ENCODE data around the gene TFAM.

The TFAM gene

DNA sequence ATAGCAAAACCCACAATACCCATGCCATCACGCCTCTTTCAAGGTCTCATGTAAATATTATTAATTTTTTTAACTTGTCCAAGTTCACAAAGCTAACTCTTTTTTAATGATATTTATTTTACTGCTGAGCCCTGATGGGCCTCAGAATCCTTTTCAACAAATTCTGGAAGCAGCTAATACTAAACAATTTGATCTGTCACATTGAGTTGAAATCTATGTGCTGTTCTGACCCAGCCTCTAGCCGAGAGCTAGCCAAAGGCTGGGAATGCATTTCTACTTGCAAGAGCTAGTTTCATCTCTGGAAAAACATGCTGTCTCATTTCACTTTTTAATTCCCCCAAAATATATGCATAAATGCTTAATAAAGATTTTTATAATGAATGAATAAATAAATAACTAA, 47.9 kb downstream of the TFAM start:
- DNase-seq (ENCODE audit: low read depth in 2 of 2): no peak

DNA sequence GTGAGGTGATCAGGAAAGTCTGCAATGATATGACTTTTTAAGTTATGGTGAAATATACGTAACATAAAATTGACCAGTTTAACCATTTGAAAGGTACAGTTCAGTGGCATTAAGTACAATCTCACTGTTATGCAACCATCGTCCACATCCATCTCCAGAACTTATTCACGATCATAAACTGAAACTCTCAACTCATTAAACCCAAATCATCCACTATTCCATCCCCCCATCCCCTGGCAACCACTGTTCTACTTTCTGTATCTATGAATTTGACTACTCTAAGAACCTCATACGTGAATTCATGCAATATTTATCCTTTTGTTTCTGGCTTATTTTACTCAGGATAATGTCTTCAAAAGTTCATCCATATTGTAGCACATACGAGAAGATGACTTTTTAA, 48.4 kb downstream of the TFAM start:
- DNase-seq (ENCODE audit: low read depth in 2 of 2): no peak

DNA sequence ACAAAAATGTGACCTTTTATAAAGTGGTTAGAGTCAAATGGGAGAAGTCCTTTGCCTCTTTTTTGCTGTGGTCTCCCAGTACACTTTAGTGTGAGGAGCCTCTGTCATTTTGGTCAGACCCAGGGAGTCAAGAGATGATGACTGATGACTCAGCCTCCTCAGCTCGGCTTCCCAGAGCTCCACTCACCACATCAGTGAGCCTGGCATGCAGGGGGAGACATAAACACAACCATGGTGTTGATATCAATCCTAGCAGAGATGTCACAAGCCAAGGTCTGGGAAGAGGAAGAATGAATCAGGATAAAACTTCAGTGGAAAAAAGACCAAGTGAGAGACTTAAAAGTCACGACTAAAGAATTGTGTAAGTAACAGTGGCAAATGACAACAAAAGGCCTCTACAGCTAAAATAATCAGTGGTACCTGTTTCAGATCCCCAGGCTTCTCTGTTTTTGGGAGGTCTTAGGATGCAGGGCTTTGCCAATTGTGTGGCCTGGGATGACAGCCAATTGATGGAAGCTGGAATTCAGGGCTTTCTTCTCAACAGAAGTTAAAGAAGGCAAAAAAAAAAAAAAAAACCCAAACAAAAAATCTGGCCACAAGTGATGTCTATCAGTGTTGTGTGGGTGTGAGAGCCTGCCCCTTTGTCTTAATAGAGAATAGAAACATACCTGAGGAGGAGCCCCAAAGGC, 50.2 kb downstream of the TFAM start:
- no peak for DNase-seq (ENCODE audit: low read depth in 2 of 2)

- no peak for DNase-seq (ENCODE audit: low read depth in 2 of 2)
Observed at GRCh38 chr10:58436071-58436470, 50.9 kb downstream of the TFAM start.

GRCh38 chr10:58438340-58438871, 53.2 kb downstream of the TFAM start:
- no peak for DNase-seq (ENCODE audit: low read depth in 2 of 2)

GRCh38 chr10:58438986-58439385, 53.8 kb downstream of the TFAM start:
- no peak for DNase-seq (ENCODE audit: low read depth in 2 of 2)

- DNase-seq (ENCODE audit: low read depth in 2 of 2): no peak
Observed at GRCh38 chr10:58439632-58440364, 54.6 kb downstream of the TFAM start.

DNA sequence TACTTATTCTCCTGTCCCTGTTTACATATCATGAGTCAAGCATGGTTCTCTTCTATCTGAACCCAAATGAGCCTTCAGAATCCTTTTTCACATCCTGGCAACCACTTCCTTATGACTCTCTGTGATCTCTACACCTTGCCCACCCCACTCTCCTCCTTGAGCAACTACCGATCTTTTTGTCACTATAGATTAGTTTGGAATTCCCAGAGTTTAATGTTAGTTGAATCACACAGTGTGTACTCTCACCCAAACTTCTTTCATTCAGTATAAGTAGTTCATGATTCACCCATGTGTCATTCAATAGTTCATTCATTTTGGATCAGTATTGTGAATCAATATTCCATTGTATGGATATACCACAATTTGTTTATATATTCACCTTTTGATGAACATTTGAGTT, 55.3 kb downstream of the TFAM start:
- no peak for DNase-seq (ENCODE audit: low read depth in 2 of 2)

DNA sequence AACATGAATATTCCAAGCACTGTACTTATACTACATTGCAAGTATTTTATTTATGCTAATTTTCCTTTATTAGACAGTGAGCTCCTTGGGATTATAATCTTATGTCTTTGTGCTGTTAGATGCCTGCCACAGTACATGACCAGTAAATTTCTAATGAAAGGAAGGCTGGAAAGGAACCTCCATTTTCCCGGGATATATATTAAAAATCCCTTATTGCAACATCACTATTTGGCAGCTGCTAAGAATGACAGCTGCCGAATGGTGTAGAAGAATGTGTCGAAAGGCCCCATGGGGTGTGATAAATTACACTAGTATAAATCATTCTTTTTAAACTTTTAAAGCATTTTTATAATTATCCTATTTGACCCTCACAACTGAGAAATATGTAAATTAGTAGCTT, 59.1 kb downstream of the TFAM start:
- no peak for DNase-seq (ENCODE audit: low read depth in 2 of 2)

DNA sequence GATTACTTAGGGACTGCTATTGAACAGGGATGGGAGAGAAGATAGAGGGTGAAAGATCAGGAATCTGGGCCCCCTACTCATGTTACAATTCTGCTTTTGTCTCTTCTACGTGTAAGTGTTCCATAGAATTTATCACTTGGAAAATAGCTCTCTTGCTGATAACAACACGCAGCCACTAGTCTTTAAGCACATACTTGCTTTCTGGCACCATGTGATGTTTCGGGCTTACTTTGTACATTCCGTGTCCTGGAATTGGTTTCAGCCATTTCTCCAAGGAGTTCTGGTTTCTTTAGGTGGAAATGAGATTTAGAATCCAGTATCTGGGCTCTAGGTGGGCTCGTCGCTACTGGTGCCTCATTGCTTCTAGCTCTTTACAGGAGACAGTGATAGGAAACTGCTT, 59.7 kb downstream of the TFAM start:
- DNase-seq (ENCODE audit: low read depth in 2 of 2): no peak

GRCh38 chr10:58448121-58448935, 63.1 kb downstream of the TFAM start:
- no peak for DNase-seq (ENCODE audit: low read depth in 2 of 2)

Data from stimulated activated CD4-positive, alpha-beta T cell treated with anti-CD3 and anti-CD28 coated beads, Interleukin-12 subunit alpha, Interleukin-12 subunit beta, amount 100 ng/mL, for 24 hours (primary cell).